HG02970 (cell line): ENCODE measurements around the gene RDH5.

ENCODE experiments used
- ATAC-seq: cut with Tn5 transposase; IDR thresholded peaks from one replicate; pipeline ENCODE4 v1.9.1; 2021; ENCODE audit warnings: mild to moderate bottlenecking, moderate library complexity, moderate number of reproducible peaks; ENCODE audit not compliant: unreplicated experiment, low FRiP score

The RDH5 gene, protein sequence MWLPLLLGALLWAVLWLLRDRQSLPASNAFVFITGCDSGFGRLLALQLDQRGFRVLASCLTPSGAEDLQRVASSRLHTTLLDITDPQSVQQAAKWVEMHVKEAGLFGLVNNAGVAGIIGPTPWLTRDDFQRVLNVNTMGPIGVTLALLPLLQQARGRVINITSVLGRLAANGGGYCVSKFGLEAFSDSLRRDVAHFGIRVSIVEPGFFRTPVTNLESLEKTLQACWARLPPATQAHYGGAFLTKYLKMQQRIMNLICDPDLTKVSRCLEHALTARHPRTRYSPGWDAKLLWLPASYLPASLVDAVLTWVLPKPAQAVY

DNA sequence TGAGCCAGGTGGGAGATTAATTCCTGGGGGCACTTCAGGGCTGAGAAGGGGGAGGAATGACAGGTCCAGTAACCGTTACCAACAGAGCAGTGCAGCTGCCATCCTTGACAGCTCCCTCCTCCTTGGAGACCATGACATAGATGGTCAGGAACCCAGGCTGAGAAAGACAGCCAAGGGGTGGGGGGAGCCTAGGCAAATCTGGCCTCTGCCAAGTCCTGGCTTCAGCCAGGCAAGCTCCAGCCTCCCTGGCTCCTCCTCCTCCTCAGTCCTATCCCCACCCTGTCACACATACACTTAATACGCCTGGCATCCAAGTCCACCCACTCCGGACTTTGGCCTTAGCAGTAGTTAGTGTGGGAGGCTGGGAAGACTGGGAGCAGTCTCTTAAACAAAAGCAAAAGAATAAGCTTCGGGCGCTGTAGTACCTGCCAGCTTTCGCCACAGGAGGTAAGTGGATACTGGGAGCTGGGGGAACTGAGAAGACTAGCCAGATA lies at the start of gene RDH5:
Gene RDH5 (plus strand): TSS at position 323 of the 494 bp plus-strand sequence. CDS start 792 bp downstream, outside the sequence.
- no peak for ATAC-seq

DNA sequence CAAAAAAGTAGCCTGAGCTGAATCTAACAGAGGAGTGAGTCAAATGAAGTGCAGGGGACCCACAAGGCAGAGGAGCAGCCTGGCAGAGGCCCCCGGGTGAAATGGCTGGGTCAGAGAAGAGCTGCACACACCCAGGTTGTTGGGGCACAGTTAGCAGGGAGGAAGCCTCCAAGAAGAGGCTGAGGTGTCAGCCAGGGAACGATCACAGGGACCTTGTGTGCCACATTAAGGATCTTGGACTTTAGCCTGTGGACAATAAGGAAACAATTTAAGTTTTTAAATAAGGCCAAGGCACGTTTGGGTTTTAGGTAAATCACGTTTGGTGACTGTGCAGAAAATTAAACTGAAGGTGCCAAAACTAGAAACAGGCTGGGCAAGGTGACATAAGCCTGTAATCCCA lies 48.4 kb upstream of the RDH5 start:
- no peak for ATAC-seq

DNA sequence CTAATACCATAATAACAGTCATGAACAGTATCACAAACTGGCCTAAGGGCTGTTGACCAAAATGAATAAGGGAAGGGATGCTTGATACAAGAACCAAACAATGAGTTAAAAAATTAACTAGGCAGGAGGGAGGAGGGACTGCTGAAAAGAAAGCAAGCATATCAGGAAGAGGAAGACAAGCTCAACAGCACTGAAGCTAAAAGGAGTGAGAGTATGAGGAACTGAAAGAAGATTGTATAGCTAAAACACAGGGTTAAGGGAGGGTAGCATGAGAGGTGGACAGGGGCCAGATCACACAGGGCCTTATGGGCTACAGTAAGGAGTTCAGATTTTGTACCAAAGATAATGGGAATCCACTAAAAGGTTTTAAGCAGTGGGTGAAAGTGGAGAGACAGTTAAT lies 46.6 kb upstream of the RDH5 start:
- ATAC-seq, result no peak

DNA sequence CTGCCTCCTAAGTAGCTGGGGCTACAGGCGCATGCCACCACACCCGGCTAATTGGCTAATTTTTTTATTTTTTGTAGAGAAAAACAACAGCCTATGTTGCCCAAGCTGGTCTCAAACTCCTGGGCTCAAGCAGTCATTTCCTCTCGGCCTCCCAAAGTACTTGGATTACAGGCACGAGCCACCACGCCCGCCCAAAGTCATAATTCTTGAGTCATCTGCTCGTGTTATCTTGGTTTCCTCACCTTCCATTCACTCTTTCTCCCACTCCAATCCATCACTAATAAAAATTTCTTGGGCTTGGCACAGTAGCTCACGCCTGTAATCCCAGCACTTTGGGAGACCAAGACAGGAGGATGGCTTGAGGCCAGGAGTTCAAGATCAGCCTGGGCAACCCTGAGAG lies 44.5 kb upstream of the RDH5 start:
- ATAC-seq, result no peak

DNA sequence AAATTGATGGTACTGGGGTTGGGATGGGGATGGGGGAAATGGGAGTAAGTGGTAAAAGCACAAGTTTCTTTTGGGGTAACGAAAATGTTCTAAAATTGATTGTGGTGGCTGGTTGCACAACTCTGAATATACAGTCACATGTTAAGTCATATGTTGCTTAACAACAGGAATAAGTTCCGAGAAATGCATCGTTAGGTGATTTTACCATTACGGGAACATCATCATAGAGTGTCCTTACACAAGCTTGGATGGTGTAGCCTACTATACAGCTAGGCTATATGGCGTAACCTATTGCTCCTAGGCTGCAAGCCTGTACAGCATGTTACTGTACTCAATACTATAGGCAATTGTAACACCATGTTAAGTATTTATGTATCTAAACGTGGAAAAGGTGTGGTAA lies 43.5 kb upstream of the RDH5 start:
- ATAC-seq, result no peak

DNA sequence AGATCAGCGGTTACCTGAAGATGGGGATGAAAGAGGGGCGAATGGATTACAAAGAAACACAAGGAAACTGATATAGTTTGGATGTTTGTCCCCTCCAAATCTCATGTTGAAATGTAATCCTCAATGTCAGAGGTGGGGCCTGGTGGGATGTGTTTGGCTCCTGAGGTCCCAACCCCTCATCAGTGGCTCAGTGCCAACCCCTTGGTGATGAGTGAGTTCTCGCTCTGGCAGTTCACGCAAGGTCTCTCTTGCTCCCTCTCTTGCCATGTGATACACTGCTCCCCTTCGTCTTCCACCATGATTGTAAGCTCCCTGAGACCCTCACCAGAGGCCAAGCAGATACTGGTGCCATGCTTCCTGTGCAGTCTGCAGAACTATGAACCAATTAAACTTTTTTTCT lies 40.5 kb upstream of the RDH5 start:
- no peak for ATAC-seq

DNA sequence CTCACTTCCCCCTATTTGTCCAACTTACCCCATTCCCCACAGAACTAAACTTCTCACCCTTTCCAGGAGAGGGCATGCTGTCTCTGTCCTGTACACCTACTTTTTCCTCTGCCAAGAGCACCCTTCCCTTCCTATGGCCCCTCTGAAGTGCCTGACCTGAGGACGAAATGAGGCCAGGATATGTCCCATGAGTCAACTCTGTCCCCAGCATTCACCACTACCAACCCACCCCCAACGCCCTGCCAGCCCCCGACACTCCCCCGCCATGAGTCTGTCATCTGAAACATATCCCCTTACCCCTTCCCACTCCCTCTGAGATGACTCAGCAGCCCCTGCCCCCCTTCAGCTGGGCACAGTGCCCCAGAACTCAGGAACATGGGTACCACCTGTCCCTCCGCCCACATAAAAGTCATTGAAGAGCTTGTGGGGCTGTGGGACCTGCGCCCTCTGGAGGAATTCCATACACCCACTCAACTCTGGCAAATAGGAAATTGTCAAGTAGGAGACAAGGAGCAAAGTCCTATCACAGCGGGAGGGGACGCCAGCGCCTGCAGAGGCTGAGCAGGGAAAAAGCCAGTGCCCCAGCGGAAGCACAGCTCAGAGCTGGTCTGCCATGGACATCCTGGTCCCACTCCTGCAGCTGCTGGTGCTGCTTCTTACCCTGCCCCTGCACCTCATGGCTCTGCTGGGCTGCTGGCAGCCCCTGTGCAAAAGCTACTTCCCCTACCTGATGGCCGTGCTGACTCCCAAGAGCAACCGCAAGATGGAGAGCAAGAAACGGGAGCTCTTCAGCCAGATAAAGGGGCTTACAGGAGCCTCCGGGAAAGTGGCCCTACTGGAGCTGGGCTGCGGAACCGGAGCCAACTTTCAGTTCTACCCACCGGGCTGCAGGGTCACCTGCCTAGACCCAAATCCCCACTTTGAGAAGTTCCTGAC lies 38.8 kb upstream of the RDH5 start:
- ATAC-seq, result no peak

DNA sequence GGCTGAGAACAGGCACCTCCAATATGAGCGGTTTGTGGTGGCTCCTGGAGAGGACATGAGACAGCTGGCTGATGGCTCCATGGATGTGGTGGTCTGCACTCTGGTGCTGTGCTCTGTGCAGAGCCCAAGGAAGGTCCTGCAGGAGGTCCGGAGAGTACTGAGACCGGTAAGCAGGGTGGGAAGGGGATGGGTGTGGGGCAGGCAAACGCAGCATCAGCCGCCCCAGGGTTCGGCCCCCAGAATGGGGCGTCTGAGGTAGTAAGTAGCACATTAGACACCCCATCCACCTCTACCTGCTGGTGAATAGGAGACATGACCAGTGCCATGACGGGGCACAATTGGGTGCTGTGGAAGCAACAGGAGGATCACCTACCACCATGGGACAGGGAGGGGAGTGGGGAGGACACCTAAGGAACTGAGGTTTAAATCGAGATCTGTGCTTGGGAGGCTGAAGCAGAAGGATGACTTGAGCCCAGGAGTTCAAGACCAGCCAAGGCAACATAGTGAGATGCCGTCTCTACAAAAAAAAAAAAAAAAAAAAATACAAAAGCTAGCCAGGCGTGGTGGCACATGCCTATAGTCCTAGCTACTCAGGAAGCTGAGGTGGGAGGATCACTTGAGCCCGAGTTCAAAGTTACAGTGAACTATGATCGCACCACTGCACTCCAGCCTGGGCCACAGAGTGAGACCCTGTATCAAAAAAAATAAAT lies 38.0 kb upstream of the RDH5 start:
- no peak for ATAC-seq

DNA sequence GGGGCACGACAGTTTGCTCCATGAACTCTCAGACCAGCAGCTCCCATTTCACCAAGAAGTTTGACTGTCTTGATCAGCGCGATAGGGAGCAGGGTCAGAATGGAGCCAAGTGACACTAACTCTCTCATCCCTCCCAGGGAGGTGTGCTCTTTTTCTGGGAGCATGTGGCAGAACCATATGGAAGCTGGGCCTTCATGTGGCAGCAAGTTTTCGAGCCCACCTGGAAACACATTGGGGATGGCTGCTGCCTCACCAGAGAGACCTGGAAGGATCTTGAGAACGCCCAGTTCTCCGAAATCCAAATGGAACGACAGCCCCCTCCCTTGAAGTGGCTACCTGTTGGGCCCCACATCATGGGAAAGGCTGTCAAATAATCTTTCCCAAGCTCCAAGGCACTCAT lies 36.5 kb upstream of the RDH5 start:
- no peak for ATAC-seq

DNA sequence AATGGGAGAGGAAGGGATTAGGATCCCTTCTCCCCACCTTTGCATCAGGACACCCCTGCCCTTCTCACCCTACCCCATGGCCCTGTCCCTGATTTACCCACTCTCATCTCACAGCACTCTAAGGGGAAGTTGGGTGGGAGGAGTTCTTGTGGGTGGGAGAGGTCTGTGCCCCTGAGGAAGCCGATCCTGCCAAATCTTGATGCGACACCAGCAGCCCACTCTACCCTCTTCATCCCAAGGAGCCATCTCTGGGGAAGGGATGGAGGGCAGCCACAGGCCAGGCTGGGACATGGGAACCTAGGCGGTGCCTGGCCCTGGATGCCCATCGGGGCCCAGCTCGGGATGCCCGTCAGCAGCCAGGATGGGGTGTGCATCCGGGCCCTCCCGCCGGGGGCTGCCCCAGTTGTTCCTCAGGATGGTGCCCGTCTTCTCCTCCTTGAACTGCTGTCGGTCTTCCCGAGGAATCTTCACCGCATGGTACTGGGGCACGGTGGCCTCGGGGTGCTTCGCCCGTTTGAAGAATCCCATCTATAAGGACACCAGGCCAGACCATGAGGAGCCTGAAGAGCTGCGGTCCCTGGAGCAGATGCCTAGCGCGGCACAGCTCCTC lies 35.3 kb upstream of the RDH5 start:
- no peak for ATAC-seq

DNA sequence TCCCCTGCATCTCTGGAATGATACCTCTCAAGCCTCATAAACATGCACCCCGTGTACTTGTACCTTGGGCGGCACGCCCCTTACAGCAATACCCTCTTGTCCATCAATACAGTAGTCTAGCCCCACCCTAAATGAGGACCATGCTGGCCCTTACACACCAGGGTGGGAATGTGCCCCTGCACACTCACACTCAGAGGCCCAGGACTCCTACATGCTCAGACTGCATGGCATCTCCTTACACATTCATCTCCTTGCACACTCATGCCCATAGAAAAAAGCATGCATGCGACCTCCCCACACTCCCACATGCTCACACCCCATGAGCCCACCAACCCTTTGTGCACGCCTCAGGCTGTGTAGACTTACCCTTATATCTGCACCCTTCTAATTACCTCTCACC lies 34.5 kb upstream of the RDH5 start:
- ATAC-seq, result no peak

DNA sequence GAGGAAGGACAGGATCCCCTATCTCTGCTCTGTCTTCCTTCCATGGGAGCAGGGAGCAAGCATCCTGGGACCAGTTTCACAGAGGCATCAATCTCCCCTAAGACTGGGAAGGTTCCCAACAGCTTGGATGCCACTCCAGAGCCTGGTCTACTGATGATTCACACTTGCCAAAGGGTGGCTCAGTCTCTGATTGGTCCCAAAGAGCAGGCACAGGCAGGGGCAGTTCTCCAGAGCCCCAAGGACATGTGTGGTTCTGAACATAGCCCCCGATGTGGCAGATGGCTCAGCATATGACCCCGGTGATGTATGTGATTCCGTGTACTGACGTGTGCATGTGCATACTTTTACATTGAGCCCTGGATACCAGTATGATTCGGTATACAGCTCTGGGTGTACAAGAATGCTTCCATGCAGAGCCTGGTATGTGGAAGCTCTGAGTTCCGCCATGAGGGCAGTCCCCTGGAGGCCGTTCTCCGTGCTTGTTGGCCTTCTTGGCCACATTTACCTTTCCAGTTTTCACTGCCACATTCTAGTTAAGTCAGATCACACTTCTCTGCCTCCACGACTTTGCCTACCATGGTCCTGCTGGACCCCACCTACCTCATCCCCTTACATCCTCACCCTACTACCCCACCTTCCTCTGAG lies 33.7 kb upstream of the RDH5 start:
- no peak for ATAC-seq

DNA sequence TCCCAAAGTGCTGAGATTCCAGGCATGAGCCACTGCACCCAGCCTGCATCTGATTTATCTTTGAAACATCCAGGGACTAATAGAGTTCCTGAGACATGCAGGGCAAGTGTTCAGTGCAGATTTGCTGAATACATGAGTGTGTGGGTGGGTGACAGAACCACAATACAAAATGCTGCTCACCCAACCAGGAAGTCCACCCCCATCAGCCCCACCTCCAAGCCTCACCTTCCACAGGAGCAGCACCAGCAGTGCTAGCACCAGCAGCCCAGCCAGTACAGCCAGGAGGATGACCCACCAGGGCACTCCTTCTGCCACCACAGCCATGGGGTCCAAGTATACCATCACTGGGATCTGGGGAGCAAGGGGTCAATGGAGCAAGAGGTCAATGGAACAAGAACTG lies 32.4 kb upstream of the RDH5 start:
- ATAC-seq, result no peak

DNA sequence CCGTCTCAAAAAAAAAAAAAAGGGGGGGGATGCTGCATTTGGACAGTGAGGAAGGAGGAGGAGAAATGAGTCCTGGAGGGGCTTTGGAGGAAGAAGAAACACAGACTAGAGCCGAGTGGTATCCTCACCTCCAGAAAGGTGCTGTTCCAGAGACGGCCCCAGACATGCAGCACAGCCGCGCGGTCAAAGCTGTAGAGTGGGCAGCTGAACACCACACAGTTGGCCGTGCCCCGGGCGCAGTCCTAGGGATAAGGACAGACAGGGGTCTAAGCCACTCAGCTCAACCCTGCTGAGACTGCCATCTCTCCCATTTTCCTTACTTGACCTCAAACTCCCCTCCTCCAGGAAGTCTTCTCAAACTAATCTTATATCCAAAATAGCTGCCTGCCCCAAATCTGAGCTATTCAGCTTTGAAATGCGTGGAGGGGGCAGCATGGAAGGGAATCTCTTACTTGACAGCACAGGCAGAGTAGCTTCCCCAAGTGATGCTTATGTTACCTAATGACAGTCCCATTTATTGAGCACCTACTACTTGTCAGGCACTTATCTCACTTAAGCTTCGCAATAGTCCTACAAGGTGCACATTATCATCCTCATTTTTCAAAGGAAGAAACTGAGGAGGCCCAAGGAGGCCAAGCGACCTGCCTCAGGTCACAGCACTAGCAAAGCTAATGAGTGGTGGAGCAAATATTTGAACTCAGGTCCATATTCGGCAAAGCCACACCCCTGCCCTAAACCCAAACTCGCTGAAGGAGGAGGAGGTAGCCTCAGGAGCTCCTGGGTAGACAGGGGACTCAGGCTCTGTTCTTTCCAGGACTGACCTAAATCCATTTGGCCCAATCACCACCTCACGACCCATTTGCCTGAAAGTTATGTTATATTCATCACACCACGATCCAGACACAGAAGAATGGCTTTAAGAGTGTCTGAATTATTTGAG lies 31.2 kb upstream of the RDH5 start:
- ATAC-seq, result no peak

DNA sequence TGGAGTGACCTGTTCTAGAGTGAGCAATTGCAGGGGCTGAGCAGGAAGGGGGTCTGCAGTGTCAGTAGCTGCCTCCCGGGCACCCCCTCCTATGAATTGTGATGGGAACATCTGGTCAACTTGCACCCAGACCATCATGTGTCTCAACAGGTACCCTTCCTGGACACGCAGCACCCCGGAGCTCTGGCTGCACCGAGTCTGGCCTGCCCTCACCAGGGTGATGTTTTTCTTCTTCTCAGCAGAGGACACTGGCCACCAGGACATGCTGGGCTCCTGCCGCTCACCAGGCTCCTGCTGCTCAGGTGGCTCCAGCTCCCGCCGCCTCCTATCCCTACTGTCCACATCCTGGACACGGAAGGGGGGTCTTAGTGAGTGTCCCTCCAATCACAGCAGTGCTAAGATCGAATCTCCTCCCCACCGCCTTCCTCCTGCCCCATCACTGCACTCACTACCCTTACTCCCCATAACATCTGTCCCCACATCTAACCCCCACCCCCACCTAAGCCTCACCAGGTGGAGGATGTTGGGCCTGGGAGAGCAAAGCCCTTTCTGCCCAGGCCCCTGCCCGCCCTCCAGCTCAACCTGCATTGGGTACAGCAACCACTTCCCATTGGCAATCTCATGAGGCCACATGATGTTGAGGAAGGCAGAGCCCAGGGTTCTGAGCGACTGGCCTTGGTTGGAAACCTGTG lies 27.4 kb upstream of the RDH5 start:
- ATAC-seq, result no peak

DNA sequence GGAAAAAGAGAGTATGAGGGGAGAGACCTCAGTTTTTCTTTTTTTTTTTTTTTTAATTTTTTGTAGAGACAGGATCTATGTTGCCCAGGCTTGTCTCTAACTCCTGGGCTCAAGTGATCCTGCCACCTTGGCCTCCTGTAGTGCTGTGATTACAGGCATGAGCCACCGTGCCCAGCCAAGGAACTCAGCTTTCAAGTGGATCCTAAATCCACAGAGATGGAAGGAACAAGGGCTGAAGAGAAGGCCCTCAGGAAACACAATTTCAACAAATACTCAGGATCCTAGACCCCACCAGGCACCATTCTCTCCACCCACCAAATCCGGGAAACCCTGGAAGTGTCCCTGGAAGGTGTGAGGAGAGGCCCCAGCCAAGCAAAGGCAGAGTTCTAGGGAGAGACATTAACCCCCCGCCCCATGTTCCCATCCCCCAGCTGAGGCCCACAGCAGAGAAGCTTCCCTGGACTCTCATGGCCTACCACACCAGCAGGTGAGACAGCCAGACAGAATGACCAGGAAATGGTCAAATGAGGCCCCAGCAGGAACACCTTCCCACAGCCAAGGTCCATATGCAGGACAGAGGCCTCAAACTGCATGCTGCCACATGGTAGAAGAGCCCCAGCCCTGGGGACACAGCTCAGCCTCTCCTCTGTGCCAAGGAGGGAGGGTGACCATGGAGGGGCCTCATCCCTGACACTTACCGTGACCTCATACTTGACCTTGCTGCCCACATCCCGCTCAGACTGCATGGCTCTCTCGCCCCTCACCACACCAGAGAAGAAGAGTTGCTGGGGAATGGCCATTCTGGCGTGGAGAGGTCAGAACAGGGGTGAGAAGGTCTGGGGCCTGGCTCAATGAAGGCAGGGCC lies 26.6 kb upstream of the RDH5 start:
- no peak for ATAC-seq

DNA sequence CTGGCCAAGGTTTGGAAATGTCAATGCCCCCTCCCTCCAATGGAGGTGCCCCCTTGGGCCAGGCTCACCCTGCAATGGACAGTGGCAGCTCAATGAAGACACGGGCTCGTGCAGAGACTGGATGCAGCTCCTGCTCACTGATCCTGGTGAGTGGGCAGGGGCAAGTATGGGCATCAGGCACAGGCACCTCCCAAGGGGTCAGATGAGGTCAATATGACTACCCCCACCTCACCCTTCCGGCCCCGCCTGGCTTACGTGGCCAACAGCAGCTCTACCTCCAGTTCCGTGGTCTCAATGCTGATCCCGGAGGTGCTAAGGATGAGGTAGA lies 26.0 kb upstream of the RDH5 start:
- ATAC-seq, result no peak

DNA sequence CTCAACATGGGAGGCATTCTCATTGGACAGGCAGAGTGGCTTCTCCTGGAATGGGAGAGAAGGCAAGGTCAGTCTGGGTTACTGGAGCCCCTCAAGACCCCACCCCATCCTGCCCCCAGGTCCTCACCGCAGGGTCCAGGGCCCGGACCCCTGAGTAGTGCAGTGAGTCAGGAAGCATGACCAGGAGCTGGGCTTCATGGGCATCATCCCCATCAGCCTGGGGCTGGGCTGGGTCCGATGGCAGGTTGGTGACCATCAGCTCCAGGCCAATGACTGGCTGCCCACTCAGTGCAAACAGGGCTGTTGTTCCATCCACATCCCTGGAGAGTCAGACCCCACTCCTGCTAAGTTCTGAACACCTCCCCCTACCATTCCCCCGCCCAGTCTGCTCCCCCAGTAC lies 25.5 kb upstream of the RDH5 start:
- no peak for ATAC-seq
